SK-N-SH treated with all-trans-retinoic acid at 6 μM for 48 hours (cell line): ENCODE data around the gene VPS26B.

Experiments
- ARNTL ChIP-seq: fragments of 450-650 bp; formaldehyde crosslinking; IDR thresholded peaks from 2 replicates; pipeline ENCODE4 v1.5.0; 2020; ENCODE audit warnings: low read depth, mild to moderate bottlenecking, moderate library complexity, borderline replicate concordance
- RARB ChIP-seq: fragments of 250-450 bp; sonication (Bioruptor Pico); IDR thresholded peaks from 2 replicates; pipeline ENCODE4 v1.8.0; 2021; ENCODE audit warnings: mild to moderate bottlenecking, moderate library complexity
- SNAI2 ChIP-seq: fragments of 250-450 bp; sonication (Bioruptor Pico); IDR thresholded peaks from 2 replicates; pipeline ENCODE4 v1.5.0; 2020; ENCODE audit warnings: mild to moderate bottlenecking, moderate library complexity
- TCF4 ChIP-seq: fragments of 250-450 bp; sonication (Bioruptor Pico); IDR thresholded peaks from 2 replicates; pipeline ENCODE4 v1.8.0; 2021; ENCODE audit warnings: mild to moderate bottlenecking, moderate library complexity, borderline replicate concordance
- TOX ChIP-seq: fragments of 250-450 bp; sonication (Bioruptor Pico); IDR thresholded peaks from 2 replicates; pipeline ENCODE4 v1.8.0; 2021; ENCODE audit warnings: mild to moderate bottlenecking, moderate library complexity, borderline replicate concordance
- ZNF70 ChIP-seq: fragments of 450-650 bp; formaldehyde crosslinking; IDR thresholded peaks from 2 replicates; pipeline ENCODE4 v1.5.0; 2020; ENCODE audit warnings: mild to moderate bottlenecking, moderate library complexity
- TF ChIP-seq, protein P1 (sequence below): fragments of 250-450 bp; sonication (Bioruptor Pico); IDR thresholded peaks from 2 replicates; pipeline ENCODE4 v1.5.0; 2020; ENCODE audit warnings: mild to moderate bottlenecking, moderate library complexity
- TF ChIP-seq, protein P2 (sequence below): fragments of 250-450 bp; sonication (Bioruptor Pico); IDR thresholded peaks from 2 replicates; pipeline ENCODE4 v1.8.0; 2021; ENCODE audit warnings: low read depth, mild to moderate bottlenecking, moderate library complexity, borderline replicate concordance

DNA sequence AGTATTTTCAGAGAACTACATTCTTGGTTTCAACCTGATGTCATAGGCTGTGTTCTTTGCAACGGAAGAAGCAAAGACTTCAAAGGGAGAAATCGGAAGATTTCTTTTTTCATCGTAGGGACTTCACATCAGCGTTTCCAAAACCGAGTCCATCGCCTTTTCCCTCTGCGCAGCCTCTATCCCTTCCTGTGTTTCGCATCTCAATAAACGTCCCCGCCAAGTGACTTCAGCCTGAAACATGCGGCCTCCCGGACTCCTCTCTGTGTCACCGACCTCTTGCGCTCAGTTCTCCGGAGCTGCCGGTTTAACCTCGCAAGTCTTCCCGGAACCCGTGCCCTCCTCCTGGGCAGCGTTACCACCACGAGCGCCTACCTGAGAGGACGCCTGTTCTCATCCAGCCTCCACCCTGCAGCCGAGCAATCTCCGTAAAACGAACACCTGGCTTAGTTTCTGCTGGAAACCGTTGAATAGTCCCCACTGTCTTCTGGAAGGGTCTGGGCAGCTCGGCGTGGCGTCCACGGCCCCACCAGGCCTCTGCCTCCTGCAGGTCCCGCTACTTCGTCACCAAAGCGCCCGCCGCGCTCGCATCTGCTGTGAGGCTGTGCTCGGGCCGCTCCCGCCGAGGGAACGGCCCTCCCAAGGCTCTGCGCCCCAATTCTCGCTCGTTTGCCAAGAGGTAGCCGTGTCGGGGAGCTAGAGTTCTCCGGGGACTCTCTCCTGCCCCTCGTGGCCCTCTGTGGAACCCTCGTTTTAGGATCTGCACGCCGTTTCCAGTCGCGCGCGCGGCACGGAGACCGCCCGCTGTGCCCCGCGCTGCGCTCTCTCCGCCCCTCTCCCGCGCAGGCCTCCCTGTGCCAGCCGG is 51.3 kb downstream of the VPS26B start, which contains the start of gene GLB1L3:
- TF ChIP-seq, protein P1, sequence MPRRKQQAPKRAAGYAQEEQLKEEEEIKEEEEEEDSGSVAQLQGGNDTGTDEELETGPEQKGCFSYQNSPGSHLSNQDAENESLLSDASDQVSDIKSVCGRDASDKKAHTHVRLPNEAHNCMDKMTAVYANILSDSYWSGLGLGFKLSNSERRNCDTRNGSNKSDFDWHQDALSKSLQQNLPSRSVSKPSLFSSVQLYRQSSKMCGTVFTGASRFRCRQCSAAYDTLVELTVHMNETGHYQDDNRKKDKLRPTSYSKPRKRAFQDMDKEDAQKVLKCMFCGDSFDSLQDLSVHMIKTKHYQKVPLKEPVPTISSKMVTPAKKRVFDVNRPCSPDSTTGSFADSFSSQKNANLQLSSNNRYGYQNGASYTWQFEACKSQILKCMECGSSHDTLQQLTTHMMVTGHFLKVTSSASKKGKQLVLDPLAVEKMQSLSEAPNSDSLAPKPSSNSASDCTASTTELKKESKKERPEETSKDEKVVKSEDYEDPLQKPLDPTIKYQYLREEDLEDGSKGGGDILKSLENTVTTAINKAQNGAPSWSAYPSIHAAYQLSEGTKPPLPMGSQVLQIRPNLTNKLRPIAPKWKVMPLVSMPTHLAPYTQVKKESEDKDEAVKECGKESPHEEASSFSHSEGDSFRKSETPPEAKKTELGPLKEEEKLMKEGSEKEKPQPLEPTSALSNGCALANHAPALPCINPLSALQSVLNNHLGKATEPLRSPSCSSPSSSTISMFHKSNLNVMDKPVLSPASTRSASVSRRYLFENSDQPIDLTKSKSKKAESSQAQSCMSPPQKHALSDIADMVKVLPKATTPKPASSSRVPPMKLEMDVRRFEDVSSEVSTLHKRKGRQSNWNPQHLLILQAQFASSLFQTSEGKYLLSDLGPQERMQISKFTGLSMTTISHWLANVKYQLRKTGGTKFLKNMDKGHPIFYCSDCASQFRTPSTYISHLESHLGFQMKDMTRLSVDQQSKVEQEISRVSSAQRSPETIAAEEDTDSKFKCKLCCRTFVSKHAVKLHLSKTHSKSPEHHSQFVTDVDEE (CRISPR knock-in tag): no peak
- no peak for TF ChIP-seq TOX (CRISPR knock-in tag)
- TF ChIP-seq, protein P2, sequence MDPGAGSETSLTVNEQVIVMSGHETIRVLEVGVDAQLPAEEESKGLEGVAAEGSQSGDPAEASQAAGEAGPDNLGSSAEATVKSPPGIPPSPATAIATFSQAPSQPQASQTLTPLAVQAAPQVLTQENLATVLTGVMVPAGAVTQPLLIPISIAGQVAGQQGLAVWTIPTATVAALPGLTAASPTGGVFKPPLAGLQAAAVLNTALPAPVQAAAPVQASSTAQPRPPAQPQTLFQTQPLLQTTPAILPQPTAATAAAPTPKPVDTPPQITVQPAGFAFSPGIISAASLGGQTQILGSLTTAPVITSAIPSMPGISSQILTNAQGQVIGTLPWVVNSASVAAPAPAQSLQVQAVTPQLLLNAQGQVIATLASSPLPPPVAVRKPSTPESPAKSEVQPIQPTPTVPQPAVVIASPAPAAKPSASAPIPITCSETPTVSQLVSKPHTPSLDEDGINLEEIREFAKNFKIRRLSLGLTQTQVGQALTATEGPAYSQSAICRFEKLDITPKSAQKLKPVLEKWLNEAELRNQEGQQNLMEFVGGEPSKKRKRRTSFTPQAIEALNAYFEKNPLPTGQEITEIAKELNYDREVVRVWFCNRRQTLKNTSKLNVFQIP (CRISPR knock-in tag): no peak
- TF ChIP-seq TCF4 (CRISPR knock-in tag): no peak
- no peak for TF ChIP-seq ARNTL
- no peak for TF ChIP-seq SNAI2 (CRISPR knock-in tag)
- TF ChIP-seq ZNF70: no peak
- TF ChIP-seq RARB: no peak
